AG09309 (cell line): ENCODE data around the gene SCP2.

Source experiments
- DNase-seq: peaks from one replicate; pipeline ENCODE4 v3.0.0-alpha.2; 2010; ENCODE audit warnings: low read depth
- H3K4me3 ChIP-seq: 2 replicates; pipeline ENCODE4 v1.5.1; 2011; ENCODE audit warnings: mild to moderate bottlenecking, low read depth, low read length, moderate library complexity; ENCODE audit not compliant: control insufficient read depth
- TF ChIP-seq, protein P1 (sequence below): IDR thresholded peaks from 2 replicates; pipeline ENCODE4 v1.5.1; 2011; ENCODE audit warnings: mild to moderate bottlenecking, low read depth, low read length, inconsistent platforms; ENCODE audit not compliant: insufficient read depth, control insufficient read depth; ENCODE audit errors: missing control alignments

The SCP2 gene

DNA sequence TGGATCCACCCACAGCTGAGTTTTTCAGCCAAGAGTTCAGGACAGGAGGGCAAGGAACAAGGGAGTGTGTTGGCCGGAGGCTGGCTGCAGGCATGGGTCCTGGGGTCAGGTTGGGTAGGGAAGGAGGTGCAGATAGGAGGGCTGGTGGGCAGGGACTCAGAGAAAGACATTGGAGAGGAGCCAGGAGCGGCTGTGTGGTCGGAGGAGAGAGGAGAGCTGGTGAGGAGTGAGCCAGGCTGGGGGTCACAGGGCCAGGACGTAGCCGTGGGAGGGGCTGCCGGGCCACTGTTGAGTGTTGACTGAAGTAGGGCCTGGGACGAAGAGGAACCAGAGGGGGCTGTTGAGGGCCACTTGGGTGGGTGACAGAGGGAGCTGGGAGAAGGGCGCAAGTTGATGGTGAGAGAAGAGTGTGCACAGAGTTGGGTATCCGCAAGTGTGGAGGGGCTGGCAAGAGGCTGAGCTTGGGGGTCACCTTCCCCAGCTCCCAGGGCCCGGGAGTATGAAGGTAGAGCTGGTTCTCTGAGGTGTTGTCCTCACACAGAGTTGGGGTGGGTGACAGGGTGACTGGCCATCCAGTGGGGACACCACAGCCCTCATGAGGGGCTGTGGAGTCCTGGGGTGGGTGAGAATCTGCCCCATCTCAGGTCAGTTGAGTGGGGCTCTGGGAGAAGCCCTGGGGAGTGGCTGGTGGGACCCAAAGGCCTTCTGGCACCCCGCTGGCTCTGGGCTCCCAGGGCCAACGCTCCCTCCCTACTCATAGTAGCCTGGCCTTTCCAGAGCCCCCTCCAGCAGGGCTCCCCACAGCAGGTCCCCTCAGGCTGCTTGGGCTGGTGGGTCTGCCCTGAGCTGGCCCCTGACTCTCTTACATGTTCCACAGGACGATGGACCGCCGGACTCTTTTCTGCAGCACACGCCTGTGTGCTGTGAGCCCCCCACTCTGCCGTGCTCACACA, 156.8 kb downstream of the SCP2 start:
- H3K4me3 ChIP-seq, result no peak overlapping the region
- TF ChIP-seq, protein P1, sequence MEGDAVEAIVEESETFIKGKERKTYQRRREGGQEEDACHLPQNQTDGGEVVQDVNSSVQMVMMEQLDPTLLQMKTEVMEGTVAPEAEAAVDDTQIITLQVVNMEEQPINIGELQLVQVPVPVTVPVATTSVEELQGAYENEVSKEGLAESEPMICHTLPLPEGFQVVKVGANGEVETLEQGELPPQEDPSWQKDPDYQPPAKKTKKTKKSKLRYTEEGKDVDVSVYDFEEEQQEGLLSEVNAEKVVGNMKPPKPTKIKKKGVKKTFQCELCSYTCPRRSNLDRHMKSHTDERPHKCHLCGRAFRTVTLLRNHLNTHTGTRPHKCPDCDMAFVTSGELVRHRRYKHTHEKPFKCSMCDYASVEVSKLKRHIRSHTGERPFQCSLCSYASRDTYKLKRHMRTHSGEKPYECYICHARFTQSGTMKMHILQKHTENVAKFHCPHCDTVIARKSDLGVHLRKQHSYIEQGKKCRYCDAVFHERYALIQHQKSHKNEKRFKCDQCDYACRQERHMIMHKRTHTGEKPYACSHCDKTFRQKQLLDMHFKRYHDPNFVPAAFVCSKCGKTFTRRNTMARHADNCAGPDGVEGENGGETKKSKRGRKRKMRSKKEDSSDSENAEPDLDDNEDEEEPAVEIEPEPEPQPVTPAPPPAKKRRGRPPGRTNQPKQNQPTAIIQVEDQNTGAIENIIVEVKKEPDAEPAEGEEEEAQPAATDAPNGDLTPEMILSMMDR, result no peak
- no peak for DNase-seq

DNA sequence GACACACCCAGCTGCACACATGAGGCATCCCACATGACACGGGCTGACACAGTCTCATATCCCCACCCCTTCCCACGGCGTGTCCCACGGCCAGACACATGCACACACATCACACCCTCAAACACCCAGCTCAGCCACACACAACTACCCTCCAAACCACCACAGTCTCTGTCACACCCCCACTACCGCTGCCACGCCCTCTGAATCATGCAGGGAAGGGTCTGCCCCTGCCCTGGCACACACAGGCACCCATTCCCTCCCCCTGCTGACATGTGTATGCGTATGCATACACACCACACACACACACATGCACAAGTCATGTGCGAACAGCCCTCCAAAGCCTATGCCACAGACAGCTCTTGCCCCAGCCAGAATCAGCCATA, 157.5 kb downstream of the SCP2 start:
- DNase-seq, result no peak
- TF ChIP-seq, protein P1, result no peak
- H3K4me3 ChIP-seq, result no peak overlapping the region

DNA sequence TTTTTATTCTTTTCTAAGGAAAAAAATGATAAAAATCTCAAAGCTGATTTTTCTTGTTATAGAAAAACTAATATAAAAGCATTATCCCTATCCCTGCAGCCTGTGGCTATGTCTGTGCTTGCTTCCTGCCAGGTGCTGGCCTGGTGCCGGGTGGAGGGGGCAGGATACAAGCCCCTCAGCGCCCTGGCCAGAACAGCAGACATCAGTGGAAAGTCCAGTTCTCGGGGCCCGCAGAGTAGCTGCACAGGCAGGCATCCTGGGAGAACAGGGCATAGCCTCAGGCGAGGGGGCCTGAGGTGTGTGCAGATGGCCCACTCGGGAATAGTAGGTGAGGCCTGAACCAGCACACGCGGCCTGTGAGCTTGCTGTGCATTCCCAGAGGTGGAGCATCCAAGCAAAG, 158.3 kb downstream of the SCP2 start:
- TF ChIP-seq, protein P1, result no peak
- no peak for DNase-seq
- H3K4me3 ChIP-seq, result no peak overlapping the region

DNA sequence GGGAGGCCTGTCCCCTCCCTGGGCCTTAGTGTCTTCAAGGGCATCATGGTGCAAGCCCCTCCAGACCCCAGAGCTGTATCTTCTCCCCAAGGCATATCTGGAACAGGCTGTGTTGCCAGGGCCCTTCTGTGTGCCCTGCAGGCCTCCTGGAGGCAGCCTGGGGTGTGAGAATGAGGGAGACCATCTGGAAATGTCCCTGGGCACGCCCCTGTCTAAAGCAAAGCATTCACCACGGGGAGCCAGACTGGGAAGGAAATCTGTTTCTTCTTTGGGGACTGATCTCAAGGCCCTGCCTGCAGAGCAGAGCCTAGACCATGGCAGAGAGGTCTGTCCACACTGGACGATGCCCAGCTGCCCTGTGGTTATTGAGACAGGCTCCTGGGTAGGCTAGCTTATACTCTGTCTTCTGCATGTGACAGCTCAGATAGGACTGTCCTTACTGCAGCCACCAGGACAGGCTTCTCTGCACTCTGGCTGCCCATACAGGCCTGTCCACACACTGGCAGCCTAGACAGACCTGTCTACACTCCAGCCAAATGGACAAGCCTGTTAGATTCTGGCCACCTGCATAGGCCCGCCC, 159.5 kb downstream of the SCP2 start:
- H3K4me3 ChIP-seq, result no peak overlapping the region
- DNase-seq, result no peak
- TF ChIP-seq, protein P1, result no peak

DNA sequence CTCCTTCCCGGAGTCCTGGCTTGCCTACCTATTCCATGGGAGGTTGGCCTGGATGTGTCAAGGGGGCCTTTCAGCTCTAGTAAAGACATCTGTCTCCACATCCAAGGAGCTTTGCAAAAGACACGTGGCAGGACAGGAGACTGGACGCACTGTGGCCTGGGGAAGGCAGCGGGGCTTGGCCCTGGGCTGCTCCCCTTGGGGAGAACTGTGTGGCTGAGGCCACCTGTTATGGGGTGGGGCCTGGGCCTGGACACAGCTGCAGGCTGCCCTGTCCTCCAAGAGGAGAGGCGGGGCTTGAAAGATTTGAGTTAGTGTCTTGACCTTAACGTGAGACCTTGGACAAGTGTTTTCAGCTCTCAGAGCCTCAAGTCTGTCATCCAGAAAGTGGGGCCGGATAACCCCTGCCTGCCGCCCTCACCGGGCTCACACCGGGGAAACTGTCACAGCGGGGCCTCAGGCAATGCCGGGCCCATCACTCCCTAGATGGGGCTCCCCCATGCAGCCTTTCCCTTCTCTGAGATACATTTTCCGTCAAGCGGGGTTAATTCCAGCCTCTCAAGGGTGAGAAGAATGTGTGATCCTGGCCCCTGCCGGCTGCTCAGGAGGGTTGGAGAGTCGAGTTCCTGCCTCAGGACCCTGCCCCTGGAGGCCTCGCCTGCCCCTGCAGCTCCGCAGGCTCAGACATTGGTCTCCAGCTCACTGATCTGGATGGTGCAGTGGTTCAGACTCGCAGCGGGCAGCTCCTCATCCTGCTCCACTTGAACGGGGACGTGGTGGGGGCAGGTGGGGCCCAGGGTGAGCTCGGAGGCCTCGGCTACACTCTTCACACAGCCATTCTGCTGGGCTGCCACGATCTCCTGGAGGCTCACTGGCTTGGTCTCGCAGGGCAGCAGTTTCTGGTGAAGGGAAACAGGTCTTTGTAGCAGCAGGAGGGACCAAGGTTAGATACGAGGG, 160.5 kb downstream of the SCP2 start:
- TF ChIP-seq, protein P1, result no peak
- DNase-seq, result no peak
- no peak overlapping the region for H3K4me3 ChIP-seq

DNA sequence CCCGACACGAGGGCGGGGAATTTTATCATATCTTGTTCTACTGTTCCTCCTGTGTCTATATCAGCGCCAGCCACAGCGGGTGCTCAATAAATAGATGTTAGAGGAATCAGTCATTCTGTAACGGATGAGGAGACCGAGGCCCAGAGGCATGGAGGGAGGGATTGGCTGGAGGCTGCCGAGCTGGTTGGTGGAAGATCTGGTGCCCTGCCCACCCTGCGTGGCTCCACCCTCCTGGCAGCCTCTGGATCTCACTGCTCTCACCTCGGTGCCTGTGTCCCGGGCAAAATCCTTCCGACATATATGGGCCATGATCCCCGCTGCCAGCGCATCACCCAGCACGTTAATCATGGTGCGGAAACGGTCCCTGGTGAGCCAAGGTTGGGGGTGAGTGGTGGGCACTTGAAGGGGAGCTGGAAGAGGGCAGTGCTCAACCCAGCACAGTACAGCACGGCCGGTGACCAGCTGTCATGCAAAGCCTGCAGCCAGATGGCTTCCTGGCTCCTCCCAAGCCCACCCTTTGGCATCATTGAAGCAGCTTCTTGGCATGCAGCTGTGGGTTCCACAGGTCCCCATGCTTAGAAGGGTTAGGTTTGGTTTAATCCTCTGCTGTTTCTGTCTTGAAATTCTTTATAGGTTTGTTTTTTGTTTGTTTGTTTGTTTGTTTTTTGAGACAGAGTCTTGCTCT, 161.7 kb downstream of the SCP2 start:
- H3K4me3 ChIP-seq, result no peak overlapping the region
- TF ChIP-seq, protein P1, result no peak
- no peak for DNase-seq
